A673 (cell line): Measurements from ENCODE around the gene FAM174B.

Experiments used
- EZH2 ChIP-seq: fragments of 200-600 bp; sonication (generic); IDR thresholded peaks from 2 replicates; pipeline ENCODE4 v1.6.1; 2017; ENCODE audit warnings: borderline replicate concordance, low read depth, mild to moderate bottlenecking, mixed read lengths, antibody characterized with exemption, low read length; ENCODE audit not compliant: poor library complexity, severe bottlenecking
- TF ChIP-seq, protein P1 (sequence below): fragments of 300-800, 200-600 bp; sonication (generic); conservative IDR thresholded peaks from 2 replicates; pipeline ENCODE4 v1.5.1; 2017; ENCODE audit warnings: low read depth, mild to moderate bottlenecking, antibody characterized with exemption, low read length, moderate library complexity, mixed read lengths

DNA sequence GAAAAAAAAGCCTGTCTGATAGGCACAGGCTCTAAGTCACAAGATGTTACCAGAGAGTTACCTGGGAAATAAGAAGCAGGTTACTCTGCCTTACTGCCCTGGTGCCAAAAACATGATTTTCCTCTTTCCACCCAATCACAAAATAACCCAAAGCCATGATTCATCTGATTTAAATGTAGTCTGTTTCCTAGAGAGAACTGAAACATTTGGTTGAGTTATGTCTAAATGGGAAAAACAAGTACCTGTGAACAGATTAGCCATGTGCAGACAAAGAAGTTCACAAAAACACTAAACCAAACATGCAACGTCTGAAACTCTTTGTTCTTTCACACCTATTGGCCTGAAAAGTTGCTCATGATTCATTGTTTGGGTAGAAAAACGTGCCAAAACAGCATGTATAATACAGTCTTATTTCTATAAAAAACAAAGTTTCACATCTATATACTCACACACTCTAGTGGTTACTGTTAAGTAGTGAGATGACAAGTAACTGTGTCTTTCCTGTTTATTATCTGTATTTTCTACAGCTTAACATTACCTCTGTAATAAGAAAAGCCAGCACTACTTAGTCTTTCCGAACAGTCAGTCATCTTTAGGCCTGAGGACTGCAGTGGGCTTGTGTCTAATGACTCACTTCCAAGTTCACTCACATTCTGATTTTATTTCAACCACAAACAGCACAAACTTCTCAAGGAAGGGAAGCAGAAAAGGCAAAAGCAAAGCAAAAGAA, 30.2 kb downstream of the FAM174B start:
- TF ChIP-seq, protein P1, sequence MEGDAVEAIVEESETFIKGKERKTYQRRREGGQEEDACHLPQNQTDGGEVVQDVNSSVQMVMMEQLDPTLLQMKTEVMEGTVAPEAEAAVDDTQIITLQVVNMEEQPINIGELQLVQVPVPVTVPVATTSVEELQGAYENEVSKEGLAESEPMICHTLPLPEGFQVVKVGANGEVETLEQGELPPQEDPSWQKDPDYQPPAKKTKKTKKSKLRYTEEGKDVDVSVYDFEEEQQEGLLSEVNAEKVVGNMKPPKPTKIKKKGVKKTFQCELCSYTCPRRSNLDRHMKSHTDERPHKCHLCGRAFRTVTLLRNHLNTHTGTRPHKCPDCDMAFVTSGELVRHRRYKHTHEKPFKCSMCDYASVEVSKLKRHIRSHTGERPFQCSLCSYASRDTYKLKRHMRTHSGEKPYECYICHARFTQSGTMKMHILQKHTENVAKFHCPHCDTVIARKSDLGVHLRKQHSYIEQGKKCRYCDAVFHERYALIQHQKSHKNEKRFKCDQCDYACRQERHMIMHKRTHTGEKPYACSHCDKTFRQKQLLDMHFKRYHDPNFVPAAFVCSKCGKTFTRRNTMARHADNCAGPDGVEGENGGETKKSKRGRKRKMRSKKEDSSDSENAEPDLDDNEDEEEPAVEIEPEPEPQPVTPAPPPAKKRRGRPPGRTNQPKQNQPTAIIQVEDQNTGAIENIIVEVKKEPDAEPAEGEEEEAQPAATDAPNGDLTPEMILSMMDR = no peak
- no peak for TF ChIP-seq EZH2
